Esophagus squamous epithelium (tissue), 5 donors: ENCODE measurements around the gene MCC. TPM values are rescaled to one million over a fixed set of nuclear protein-coding genes. Genes with fewer than 3 reads are reported as not detected.
A peak's percentile ranks its signal among the peaks of the same experiment; 100 is the strongest.

Experiments
- DNase-seq: peaks from one replicate; lab custom pipeline; 2025; lab: John Stamatoyannopoulos, UW
- H3K27ac ChIP-seq, 4 donors: fragments of 200-600 bp; sonication (generic); one replicate each; pipeline ENCODE4 v1.5.1; 2016 to 2019; ENCODE audit warnings: mild to moderate bottlenecking in 1 of 4
- H3K27me3 ChIP-seq, 4 donors: fragments of 200-600 bp; sonication (generic); 1 replicate in 3 of 4; 2 replicates in 1 of 4; pipeline versions ENCODE4 v1.5.1 to v1.6.0; 2017 to 2021; ENCODE audit warnings: antibody characterized with exemption in 1 of 4
- H3K36me3 ChIP-seq, 3 donors: fragments of 200-600 bp; sonication (generic); one replicate each; pipeline ENCODE4 v1.5.1; 2016 to 2019
- H3K4me1 ChIP-seq, 3 donors: fragments of 200-600 bp; sonication (generic); one replicate each; pipeline ENCODE4 v1.5.1; 2017 to 2019
- H3K4me3 ChIP-seq, 4 donors: fragments of 200-600 bp; sonication (generic); 1 replicate in 3 of 4; 2 replicates in 1 of 4; pipeline ENCODE4 v1.5.1; 2016 to 2019; ENCODE audit warnings: mild to moderate bottlenecking in 2 of 4, moderate library complexity in 1 of 4
- H3K9me3 ChIP-seq, 3 donors: fragments of 200-600 bp; sonication (generic); one replicate each; pipeline ENCODE4 v1.5.1; 2016 to 2019
- CTCF ChIP-seq, 6 experiments: fragments of 450-650 bp in 4 of 6; fragments of 200-600 bp in 2 of 6; sonication (generic) in 2 of 6; IDR thresholded peaks; one replicate each; pipeline ENCODE4 v1.5.1; 2016 to 2019; ENCODE audit warnings: antibody characterized with exemption in 6 of 6, mild to moderate bottlenecking in 4 of 6, moderate library complexity in 4 of 6
- POLR2A ChIP-seq, 4 donors: fragments of 450-650 bp; IDR thresholded peaks; one replicate each; pipeline ENCODE4 v1.6.1; 2017; ENCODE audit warnings: antibody characterized with exemption in 4 of 4, mild to moderate bottlenecking in 4 of 4, moderate library complexity in 3 of 4
- WGBS, 2 donors: methylation state at CpG; one replicate each; pipeline ENCODE4 v1.1.5; 2018; 5-methylcytosine and 5-hydroxymethylcytosine counted together
- intact Hi-C: fragments of 100-400 bp; cut with DNase I; formaldehyde crosslinking; loops from one replicate; pipeline ENCODE4 v1.15.0; 2022
- total RNA-seq, 4 donors: library from RNA; depleted of rRNA; stranded (reverse); fragments of >200 nt; gene quantifications; one replicate each; pipeline ENCODE4 v1.1.0, GENCODE V29; 2016
- donor health status: DM: yes; HTN: yes; CAD: no.

The MCC gene
- total RNA-seq, 4 donors from 2014 or later = 41.6 to 45.4 (median 43.4) TPM

GRCh38 chr5:113344973-113345940 lies 143.0 kb downstream of the MCC start:
- H3K27me3 ChIP-seq = no peaks in the 10 kb centered on the region
- 44 to 48% methylated on average over 4 to 5 of the region's 5 CpGs for WGBS, 2 donors
- TF ChIP-seq CTCF (IDR thresholded peaks at IDR 0.05) = no peak
- intact Hi-C loops = no loop called here
- no peaks in the 10 kb centered on the region for H3K9me3 ChIP-seq
- no peak overlapping the region for H3K27ac ChIP-seq
- no peak overlapping the region for H3K4me3 ChIP-seq
- no peak for DNase-seq
- H3K36me3 ChIP-seq = no peaks in the 10 kb centered on the region
- peaks cover 0 to 21% (median 5%) of the 10 kb centered on the region in 3 donors for H3K4me1 ChIP-seq

GRCh38 chr5:113343343-113343742 lies 144.9 kb downstream of the MCC start:
- intact Hi-C loops = no loop called here
- DNase-seq = no peak

GRCh38 chr5:113340537-113340936 lies 147.7 kb downstream of the MCC start:
- Histone ChIP-seq H3K36me3 (no peaks in the 10 kb centered on the region), H3K27me3 (no peaks in the 10 kb centered on the region), H3K27ac (no peak overlapping the region), H3K9me3 (no peaks in the 10 kb centered on the region), H3K4me3 (no peak overlapping the region), H3K4me1 (peaks cover 0 to 13% (median 0%) of the 10 kb centered on the region in 3 donors)
- WGBS, 2 donors = 70 to 82% methylated on average over 6 of the region's 7 CpGs
- intact Hi-C loops = no loop called here
- no peak for TF ChIP-seq POLR2A (IDR thresholded peaks at IDR 0.05)
- no peak for TF ChIP-seq CTCF (IDR thresholded peaks at IDR 0.05)
- DNase-seq = no peak

More at GRCh38 chr5:113343343-113343742, 144.9 kb downstream of the MCC start:
- H3K27me3 ChIP-seq = no peaks in the 10 kb centered on the region
- H3K4me3 ChIP-seq = no peak overlapping the region
- WGBS, 2 donors = 65 to 83% methylated on average over 3 of the region's 3 CpGs
- peaks cover 0 to 21% (median 5%) of the 10 kb centered on the region in 3 donors for H3K4me1 ChIP-seq
- H3K36me3 ChIP-seq = no peaks in the 10 kb centered on the region
- no peaks in the 10 kb centered on the region for H3K9me3 ChIP-seq
- no peak for TF ChIP-seq POLR2A (IDR thresholded peaks at IDR 0.05)
- no peak for TF ChIP-seq CTCF (IDR thresholded peaks at IDR 0.05)
- H3K27ac ChIP-seq = no peak overlapping the region

- Histone ChIP-seq H3K4me1 (peaks cover 0 to 4% (median 0%) of the 10 kb centered on the region in 3 donors), H3K4me3 (no peak overlapping the region), H3K27me3 (no peaks in the 10 kb centered on the region), H3K9me3 (no peaks in the 10 kb centered on the region), H3K27ac (peak overlapping the region in 1 of 4 donors; percentile 4), H3K36me3 (no peaks in the 10 kb centered on the region)
- whole genome bisulfite sequencing, 2 donors = 78 to 91% methylated on average over 3 of the region's 3 CpGs
- intact Hi-C loops = loop anchor here (10.0 kb wide), 1 partner anchor 176 kb away; the partner anchor contains the start of gene YTHDC2
- no peak for DNase-seq
- TF ChIP-seq POLR2A (IDR thresholded peaks at IDR 0.05) = no peak
- no peak for TF ChIP-seq CTCF (IDR thresholded peaks at IDR 0.05)
These were observed 149.6 kb downstream of the MCC start for GRCh38 chr5:113338628-113339027.
